ENCODE data around the gene TTBK2. TPM values are rescaled to one million over a fixed set of nuclear protein-coding genes. Genes with fewer than 3 reads are reported as not detected.
A peak's percentile ranks its signal among the peaks of the same experiment; 100 is the strongest.

TTBK2 gene
- total RNA-seq, 2 donors from 2014 or later = 9.7 to 12.3 TPM

DNA sequence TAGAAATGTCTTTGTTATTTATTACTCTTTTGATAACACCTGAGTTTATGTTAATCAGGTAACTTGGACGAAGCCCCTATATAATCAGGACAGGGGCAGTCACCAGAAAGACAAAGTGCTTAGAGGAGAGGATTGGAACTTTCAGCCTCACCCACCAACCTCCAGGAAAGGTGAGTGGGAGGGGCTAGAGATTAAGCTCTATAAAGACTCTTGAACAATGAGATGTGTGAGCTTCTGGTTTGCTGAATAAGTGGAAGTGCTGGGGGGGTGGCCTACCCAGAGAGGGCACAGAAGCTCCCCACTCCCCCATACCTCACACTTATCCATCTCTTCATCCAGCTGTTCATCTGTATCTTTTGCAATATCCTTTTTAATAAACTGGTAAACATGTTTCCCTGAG, 73.9 kb downstream of the TTBK2 start:
- ATAC-seq (no peak), DNase-seq (no peak)
- intact Hi-C loops (cut with DNase I, micrococcal nuclease) = no loop called here

DNA sequence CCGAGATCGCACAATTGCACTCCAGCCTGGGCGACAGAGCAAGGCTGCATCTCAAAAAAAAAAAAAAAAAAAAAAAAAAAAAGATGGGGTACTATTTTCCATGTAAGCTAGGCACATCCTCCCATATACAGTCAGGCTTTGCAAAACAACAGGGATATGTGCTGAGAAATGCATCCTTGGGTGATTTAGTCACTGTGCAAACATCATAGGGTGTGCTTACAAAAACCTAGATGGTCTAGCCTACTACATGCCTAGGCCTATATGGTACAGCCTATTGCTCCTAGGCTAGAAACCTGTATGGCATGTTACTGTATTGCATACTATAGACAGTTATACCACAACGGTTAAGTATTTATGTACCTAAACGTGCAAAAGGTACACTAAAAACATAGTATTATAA, 75.0 kb downstream of the TTBK2 start:
- intact Hi-C loops (cut with DNase I, micrococcal nuclease) = no loop called here
- no peak for ATAC-seq

DNA sequence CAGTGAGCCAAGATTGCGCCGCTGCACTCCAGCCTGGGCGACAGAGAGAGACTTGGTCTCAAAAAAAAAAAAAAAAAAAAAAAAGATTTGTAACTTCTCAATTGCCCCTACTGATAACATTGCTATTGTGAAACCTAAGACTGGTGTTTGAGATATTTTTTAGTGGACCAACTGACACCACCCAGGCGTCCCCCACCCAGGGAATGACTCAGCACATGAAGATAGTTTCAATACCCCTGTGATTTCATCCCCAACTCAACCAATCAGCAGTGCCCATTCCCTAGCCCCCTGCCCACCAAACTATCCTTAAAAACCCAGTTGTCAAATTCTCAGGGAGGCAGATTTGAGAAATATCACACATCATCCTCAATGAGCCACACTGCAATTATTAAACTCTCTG, 76.9 kb downstream of the TTBK2 start:
- intact Hi-C loops (cut with DNase I, micrococcal nuclease) = no loop called here
- DNase-seq (no peak), ATAC-seq (no peak)

More for the DNA sequence above, 75.0 kb downstream of the TTBK2 start:
- no peak for DNase-seq

DNA sequence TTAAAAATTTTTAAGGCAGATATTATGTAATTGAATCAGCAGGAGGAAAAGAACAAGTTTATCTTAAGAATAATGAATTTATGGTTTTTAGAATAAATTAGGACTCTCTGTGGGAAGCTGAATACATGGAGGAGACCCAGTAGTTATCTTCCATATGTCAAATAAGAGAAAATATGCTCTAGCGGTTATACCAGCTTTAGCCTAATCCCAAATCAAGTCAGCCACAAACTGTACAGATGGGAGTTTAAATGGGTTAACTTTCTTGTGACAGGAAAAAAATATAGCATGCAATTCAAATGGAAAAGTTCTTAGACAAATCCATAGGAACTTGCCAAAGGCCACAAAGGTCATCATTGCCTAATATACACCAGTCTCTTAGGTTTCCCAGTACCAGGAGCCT, 84.3 kb downstream of the TTBK2 start:
- ATAC-seq (no peak), DNase-seq (no peak)
- intact Hi-C loops (cut with DNase I, micrococcal nuclease) = no loop called here

DNA sequence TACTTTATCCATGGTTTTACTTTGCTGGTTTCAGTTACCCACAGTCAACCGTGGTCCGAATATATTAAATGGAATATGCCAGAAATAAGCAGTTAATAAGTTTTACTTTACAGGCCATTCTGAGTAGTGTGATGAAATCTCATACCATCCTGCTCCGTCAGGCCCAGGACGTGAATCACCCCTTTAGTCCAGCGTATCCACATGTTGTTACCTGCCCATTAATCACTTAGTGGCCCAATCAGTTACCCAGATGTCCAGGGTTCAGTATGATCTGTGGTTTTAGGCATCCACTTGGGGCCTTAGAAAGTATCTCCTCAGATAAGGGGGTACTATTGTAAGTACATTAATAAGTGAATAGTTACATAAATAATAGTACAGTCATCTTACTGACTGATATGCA, 88.0 kb downstream of the TTBK2 start:
- ATAC-seq (no peak), DNase-seq (no peak)
- intact Hi-C loops (cut with DNase I, micrococcal nuclease) = no loop called here

DNA sequence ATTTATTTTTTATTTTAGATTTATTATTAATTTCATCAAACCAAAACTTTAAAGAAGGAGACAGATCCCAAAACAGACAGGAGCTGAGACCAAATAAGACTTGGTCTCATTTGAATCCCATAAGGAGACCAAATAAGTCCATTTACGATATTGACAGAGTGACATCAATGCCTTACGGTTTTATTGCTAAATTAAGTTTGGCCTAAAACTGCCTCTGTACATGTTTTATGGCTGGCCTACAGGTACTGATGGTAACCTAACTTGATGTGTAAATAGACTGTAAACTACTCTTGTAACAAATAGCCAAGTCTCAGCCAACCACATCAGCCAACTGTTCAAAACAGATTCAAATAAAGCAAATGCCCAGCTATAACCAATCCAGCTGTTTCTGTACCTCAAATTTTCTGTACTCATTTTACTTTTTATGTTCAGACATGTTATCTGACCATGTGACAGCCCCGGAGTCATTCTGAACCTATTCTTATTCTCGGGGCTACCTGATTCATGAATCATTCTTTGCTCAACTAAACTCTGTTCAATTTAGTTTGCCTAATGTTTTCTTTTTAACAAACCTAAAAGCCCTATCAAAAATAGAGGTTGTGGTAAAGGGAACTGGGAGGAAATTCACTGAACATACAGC, 94.2 kb downstream of the TTBK2 start:
- intact Hi-C loops (cut with DNase I, micrococcal nuclease) = no loop called here
- ATAC-seq (peak; percentile 96), DNase-seq (no peak)

DNA sequence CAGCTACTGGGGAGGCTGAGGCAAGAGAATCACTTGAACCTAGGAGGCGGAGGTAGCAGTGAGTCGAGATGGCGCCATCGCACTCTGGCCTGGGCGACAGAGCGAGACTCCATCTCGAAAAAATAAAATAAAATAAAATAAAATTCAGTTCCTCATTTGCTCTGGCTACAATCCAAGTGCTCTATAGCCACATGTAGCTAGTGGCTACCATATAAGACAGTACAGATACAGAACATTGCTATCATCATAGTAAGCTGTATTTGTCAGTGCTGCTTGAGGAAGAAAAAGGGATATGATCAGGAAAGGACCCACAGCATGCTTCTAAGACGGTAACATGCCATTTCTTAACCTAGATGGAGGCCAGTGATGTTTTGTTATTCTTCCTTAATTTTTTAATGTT, 95.0 kb downstream of the TTBK2 start:
- ATAC-seq = peak; percentile 82
- peak in 1 of 2 donors; percentile 35 for DNase-seq
- intact Hi-C loops (cut with DNase I, micrococcal nuclease) = no loop called here

DNA sequence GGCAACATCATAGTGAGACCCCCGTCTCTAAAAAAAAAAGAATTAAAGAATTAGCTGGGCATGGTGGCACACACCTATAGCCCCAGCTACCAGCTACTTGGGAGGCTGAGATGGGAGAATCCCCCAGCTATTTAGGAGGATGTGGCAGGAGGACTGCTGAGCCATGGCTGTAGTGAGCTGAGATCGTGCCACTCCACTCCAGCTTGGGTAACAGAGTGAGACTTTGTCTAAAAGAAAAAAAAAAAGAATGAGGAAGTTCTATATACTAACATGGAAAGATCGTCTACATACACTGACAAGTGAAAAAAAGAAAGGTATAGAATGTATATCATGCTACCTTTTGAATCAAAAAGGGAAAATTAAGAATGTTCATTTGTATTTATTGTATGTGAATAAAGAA, 99.8 kb downstream of the TTBK2 start:
- no peak for DNase-seq
- intact Hi-C loops (cut with DNase I, micrococcal nuclease) = no loop called here
- no peak for ATAC-seq

DNA sequence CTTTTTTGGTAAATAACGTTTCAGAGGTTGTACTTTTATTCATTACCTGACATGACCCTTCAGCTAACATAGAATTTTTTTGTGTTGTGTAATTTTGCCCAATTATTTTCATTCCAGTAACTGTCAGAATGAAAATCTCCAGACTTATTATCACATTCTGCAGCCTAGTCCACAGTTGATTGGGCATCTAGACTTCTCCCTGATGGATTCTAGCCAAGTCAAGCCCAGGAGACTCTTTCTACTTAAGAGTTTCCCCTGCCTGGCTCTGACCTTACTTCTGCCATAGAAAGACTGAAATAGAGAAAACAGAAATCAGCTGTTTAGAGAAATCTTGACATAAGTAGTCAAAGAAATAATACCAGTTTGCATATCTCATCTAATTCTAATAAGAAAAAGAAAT, 100.8 kb downstream of the TTBK2 start:
- intact Hi-C loops (cut with DNase I, micrococcal nuclease) = no loop called here
- ATAC-seq (no peak), DNase-seq (no peak)

DNA sequence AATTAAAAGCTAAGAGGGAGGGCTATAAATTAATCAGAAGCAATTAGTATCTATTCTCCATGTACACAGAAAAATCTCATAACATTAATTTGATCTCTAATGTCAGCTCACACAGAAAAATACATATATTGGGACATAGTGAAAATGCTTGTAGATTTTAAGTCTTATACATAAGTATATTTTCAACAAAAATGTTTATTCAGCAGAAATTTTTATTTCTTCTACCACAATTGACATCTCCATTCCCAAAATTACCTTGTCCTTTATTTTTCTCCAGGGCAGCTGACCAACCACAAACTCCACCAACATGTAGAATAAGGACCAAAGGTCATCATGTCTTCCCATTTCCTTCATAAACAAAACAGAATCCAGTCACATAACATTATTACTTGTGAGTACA, 109.1 kb downstream of the TTBK2 start:
- ATAC-seq = peak; percentile 54

DNA sequence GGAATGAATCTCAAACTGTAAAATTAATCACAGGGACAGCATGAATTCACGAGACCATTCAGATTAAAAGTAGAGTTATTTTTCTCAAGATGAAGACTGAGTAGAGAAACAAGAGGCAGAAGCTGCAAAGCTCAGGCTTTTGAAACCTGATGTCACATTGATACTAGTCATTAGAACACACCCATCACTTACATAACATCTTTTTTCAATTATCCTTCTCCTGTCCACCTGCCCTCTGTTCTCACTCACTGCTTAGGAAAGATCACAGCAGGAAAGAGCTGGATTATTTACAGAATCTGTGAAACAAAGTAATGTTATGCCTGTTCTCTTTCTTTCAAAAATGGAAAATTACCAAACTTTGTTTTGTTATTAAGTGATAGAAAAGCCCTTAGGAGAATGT, 111.7 kb downstream of the TTBK2 start:
- intact Hi-C loops (cut with DNase I, micrococcal nuclease) = no loop called here
- DNase-seq = no peak
- no peak for ATAC-seq

More for the DNA sequence above, 109.1 kb downstream of the TTBK2 start:
- intact Hi-C loops (cut with DNase I, micrococcal nuclease) = no loop called here
- no peak for DNase-seq

DNA sequence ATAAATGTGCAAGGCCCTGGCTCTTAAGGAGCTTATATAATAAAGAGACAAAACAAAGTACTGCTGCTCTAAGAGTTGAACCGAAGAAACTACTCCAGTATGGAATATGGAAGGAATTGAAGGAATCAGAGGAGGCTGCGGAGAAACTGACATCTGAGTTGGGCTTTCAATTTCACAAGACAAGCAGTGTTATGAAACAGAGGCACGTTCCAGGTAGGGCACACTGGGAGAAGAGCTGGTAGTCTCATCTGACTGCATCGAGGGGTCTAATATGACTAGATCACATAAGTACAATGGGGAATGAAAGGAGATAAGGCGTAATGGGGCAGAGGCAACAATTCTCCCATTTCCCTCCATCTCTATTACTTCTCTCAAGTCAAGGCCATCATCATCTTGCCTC, 115.3 kb downstream of the TTBK2 start:
- no peak for DNase-seq
- no peak for ATAC-seq
- intact Hi-C loops (cut with DNase I, micrococcal nuclease) = no loop called here

DNA sequence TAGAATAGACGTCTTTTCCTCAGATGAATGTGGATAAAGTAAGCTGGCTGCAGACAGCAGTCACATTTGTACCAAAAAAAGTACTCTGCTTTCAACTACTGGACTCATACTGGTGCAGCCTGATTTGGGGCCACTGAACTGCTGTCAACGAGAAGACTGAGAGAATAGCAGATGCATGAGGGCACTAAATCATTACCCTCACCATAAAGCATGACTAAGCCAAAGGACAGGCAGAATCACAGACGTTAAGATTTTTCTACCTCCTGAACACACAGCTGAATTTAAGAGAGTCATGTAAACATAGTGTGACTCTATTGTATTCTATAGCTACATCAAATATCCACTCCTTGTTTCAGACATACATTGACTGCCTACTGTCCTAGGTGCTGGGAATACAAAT, 115.8 kb downstream of the TTBK2 start:
- DNase-seq (no peak), ATAC-seq (peak; percentile 30)
- intact Hi-C loops (cut with DNase I, micrococcal nuclease) = no loop called here

DNA sequence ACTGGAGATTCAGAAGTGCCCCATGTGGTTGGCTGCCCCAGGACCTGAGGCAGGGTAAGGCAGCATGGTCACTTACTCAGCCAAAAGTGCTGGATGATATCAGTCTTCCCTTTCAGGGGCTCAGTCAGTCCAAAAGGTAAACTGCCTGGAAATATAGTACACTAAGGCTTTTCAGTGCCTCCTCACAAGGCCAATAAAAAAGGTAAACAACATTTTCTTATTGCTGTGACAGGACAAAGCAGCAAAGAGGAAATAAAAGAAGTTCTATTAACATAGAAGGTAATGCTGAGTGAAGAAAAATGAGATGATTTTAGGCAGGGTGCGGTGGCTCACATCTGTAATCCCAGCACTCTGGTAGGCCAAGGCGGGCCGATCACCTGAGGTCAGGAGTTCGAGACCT, 117.1 kb downstream of the TTBK2 start:
- intact Hi-C loops (cut with DNase I, micrococcal nuclease) = no loop called here
- ATAC-seq = peak; percentile 91
- peak in 1 of 2 donors; percentile 8 for DNase-seq

DNA sequence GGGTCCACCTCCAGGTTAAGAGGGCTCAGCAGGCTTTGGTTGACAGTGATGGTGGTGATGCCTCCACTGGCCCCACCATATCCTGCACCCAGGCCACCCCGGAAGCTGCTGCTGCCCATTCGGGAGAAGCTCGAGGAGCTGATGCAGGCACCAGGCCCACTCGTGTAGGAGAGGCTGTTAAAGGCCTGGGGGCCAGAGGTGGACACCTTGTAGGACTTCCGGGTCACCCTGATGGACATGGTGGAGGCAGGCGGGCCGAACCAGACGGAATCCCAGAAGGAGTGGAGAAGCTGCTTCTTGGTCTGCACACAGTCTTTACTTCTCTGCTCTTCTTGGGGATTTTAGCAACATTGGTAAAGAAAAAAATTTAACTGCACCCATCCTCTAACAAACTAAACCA, 118.4 kb downstream of the TTBK2 start:
- intact Hi-C loops (cut with DNase I, micrococcal nuclease) = no loop called here
- DNase-seq (no peak), ATAC-seq (no peak)

DNA sequence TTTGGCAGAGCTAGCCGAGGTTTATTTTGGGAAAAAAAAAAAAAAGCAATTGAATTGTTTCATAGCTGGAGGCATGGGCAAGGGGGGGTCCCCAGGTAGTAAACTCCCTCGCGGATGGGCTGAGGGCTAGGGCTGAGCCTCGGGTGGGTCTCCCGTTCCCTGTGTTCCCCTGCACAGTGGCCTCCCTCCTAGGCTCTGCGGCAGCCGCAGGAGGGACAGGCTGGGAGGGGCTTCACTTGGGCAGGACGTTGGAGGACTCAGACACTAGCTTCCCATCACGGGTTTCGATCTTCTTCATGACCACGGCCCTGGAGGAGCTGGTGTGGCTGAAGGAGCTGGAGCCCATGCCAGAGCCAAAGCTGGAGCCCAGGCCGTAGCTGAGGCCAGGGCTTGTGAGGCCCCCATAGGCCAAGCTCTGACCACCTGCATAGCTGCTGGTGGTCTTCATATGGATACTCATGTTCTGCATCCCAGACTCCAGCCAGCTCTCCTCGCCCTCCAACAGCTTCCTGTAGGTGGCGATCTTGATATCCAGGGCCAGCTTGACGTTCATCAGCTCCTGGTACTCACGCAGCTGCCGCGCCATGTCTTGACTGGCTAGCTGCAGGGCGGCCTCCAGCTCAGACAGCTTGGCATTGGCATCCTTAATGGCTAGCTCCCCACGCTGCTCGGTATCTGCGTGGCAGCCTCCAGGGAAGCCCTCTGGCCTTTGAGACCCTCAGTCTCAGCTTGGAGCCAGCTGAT, 119.7 kb downstream of the TTBK2 start:
- DNase-seq (peak in 1 of 2 donors; percentile 5), ATAC-seq (no peak)
- intact Hi-C loops (cut with DNase I, micrococcal nuclease) = no loop called here

DNA sequence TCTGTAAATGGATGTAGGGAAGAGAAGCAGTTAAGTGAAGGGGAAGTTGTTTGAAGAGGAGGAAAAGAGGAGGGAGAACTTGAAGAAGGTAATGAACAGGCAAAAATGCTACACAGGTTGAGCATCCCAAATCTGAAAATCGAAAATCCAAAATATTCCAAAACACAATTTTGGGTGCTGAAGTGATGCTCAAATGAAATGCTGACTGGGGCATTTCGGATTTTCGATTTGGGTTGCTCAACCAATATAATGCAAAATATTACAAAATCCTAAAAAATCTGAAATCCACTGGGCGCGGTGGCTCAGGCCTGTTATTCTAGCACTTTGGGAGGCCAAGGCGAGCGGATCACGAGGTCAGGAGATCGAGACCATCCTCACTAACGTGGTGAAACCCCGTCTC, 121.8 kb downstream of the TTBK2 start:
- intact Hi-C loops (cut with DNase I, micrococcal nuclease) = no loop called here
- no peak for DNase-seq
- no peak for ATAC-seq

DNA sequence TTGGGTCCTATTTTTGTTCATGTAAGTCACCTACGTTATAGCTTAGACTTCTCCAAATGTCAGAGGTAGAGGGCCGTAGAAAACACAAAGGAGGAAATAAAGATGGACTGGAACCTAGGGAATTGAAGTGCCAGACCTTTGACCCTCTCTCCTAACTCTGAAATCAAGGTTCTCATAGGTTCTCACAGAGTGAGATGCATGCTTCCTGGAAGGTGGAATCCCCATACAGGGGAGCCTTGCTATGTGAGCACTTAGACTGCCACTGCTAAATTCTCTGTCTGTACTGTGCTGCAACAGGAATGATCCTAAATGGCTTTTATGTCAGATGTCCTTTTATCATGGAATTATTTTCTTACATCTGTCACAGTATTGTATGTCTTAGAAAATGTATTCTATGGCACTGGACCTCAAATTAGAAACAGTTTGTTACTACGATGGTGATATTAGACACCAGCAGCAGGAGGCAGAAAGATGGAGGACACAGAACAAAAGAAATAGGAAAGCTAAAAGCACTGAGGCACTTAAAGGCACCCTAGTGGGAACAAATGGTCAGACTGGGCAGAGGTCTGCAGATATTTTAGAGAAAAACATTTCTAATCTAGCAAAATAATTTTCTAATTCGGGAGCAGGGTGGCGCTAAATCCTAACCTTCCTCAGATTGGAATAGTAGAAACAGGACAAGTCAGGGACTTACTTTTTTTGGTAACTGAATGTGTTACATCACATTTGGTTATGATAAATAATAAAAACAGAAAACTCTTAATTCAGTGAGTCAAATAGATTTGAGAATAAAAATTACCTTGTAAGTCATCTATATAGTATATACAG, 123.4 kb downstream of the TTBK2 start:
- peak; percentile 61 for ATAC-seq

DNA sequence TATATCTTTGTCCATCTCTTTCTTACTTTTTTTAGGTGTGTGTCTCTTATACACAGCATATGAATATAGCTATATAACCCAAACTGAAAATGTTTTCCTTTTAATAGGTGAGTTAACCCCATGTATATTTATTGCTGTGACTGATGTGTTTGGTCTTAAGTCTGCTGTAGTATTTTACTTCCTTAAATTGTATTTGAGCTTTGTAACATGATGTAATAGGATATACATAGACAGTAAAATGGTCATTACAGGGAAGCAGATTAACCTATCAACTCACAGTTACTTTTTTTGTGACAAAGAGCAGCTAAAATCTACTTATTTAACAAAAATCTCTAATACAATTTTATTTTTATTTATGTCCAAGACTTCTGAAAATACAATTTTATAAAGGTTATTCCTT, 131.9 kb downstream of the TTBK2 start:
- intact Hi-C loops (cut with DNase I, micrococcal nuclease) = no loop called here
- DNase-seq (no peak), ATAC-seq (peak; percentile 87)

More for the DNA sequence above, 123.4 kb downstream of the TTBK2 start:
- intact Hi-C loops (cut with DNase I, micrococcal nuclease) = no loop called here
- no peak for DNase-seq

DNA sequence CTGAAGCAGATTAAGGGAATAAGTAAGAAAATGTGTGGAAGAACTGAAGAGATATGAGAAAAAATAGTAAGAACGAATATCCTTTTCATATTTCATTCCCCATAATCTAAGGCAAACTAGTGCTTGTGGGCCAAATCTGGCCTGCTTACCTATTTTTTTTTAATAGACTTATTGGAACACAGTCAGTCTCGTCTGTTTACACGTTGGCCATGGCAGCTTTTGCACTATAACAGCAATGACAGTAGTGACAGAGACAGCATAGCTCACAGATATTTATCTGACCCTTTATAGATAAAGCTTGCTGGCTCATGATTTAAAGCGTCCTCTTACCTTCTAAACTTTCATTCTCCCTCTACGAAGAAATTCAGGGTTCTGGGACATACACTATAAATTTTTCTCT, 133.6 kb downstream of the TTBK2 start:
- DNase-seq = no peak
- intact Hi-C loops (cut with DNase I, micrococcal nuclease) = no loop called here
- ATAC-seq = no peak
